HL-60/S4 treated with phorbol 12-myristate 13-acetate at 8.2 ng/mL for 4 days and 3 days (cell line): ENCODE data around the gene FBXW11.
"Not testable (repeated sequence)": the region's sequence is repeated elsewhere in the genome, so short reads cannot be mapped to it uniquely, and the experiment has no call there.

Source experiments
- in situ Hi-C: fragments of 300-500 bp; cut with MboI; formaldehyde crosslinking; loops from 2 replicates; pipeline ENCODE4 v1.15.0; 2022; ENCODE audit warnings: low sequenced_read_pairs

The FBXW11 gene

GRCh38 chr5:172028167-172028566, 21.7 kb upstream of the FBXW11 start:
- in situ Hi-C loops: loop anchor here (25.0 kb wide), 1 partner anchor 616 kb away; the partner anchor contains the start of gene FGF18

DNA sequence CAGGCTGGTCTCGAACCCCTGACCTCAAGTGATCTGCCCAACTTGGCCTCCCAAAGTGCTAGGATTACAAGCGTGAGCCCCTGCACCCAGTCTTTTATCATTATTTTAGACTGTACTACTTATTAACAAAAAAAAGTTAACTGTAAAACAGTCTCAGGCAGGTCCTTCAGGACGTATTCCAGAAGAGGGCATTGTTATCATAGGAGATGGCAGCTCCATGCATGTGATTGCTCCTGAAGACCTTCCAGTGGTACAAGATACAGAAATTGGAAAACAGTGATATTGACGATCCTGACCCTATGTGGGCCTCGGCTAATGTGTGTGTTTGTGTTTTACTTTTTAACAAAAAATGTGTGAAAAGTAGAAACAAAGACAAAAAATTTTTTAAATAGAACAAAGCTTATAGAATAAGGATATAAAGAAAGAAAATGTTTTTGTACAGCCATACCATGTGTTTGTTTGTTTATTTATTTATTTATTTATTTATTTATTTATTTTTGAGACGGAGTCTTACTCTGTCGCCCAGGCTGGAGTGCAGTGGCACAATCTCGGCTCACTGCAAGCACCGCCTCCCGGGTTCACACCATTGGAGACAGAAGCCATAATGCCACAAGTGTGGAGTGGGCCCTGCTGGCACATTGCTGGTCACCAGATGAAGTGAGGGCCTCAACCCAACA, 13.8 kb upstream of the FBXW11 start:
- in situ Hi-C loops: not testable (repeated sequence)

GRCh38 chr5:172015346-172015745, 8.9 kb upstream of the FBXW11 start:
- in situ Hi-C loops: no loop called here

GRCh38 chr5:172010278-172010677, 3.8 kb upstream of the FBXW11 start:
- in situ Hi-C loops: no loop called here

DNA sequence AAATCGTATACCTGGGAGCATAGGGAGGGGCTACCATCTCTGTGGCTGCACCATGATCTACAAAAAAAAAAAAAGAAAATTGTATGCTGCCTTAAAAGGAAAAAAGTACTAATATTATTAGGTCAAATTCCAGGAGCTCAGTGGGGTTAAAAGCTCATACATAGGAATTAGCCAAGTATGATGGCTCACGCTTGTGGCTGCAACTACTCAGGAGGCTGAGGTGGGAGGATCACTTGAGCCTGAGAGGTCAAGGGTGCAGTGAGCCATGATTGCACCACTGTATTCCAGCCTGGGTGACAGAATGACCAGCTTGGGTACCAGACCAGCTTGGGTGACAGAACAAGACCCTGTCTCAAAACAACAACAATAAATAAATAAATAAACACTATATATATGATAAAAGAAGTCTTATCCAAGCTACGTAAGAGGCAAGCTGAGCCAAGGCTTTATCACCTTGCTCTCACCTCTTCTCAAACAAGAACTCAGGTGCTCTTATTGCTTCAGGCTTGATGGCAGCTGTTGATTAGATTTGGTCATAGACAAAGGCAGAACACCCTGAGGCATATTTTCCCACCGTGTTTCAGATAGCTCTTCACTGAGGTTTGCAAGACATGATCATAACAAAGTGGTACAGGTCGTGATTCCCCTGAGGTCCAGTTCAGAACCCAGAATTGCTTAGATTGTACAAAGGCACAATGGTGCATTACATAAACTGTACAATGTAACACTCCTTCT, 3.3 kb upstream of the FBXW11 start:
- in situ Hi-C loops: no loop called here

DNA sequence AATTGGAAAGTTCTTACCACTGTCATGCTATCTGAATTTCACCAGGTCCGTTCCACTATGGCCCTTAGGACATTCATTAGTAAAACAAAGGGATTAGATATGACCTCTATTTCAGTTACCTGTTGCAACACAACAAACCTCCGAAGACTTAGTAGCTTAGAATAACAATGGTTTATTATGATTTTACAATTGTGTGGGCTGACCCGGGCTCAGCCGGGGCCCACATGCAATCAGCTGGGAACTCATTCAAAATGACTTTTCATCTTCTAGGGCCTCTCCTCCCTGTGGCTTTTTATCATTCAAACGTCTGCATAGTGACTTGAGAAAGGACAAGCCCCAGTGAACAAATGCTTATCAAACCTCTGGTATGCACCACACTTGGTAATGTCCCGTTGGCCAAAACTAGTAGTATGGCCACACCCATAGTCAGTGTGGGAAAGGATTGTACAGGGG, 2.3 kb upstream of the FBXW11 start:
- in situ Hi-C loops: no loop called here

GRCh38 chr5:172008111-172008455, 1.6 kb upstream of the FBXW11 start:
- in situ Hi-C loops: no loop called here

DNA sequence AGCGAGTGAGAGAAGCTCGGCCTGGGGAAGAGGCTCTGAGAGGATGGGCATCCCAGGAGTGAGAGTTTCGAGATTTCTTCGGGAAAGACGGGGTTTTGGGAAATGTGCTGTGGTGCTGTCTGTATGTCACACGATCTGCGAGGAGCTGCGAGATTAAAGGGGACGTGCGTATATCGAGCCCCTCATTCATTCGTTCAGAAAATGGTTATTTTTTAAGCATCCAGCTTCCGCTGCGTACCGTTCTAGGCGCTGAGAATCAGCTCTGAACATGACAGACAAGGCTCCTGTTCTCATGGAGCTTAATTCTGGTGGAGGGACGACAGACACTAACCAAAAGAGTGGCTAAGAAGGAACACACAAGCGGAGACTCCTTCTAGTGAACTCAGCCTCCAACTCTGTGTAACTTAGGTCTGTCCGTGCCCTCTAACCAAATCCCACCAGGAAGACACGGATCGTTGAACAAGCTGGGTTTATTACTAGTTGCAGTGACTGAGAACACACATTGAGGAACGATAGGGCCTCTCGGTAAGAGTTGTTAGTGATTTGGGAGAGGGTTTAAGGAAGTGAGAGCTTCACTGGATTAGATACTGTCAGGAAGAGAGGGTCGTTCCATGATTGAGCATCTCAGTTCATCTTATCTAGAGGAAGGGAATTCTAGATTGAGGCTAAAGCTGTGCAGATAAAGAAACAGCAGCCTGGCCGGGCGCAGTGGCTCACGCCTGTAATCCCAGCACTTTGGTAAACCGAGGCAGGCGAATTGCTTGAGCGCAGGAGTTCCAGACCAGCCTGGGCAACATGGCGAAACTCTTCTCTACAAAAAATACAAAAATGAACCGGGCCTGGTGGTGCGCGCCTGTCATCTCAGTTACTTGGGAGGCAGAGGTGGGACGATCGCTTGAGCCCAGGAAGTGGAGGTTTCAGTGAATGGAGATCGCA, 1.0 kb upstream of the FBXW11 start:
- in situ Hi-C loops: no loop called here

DNA sequence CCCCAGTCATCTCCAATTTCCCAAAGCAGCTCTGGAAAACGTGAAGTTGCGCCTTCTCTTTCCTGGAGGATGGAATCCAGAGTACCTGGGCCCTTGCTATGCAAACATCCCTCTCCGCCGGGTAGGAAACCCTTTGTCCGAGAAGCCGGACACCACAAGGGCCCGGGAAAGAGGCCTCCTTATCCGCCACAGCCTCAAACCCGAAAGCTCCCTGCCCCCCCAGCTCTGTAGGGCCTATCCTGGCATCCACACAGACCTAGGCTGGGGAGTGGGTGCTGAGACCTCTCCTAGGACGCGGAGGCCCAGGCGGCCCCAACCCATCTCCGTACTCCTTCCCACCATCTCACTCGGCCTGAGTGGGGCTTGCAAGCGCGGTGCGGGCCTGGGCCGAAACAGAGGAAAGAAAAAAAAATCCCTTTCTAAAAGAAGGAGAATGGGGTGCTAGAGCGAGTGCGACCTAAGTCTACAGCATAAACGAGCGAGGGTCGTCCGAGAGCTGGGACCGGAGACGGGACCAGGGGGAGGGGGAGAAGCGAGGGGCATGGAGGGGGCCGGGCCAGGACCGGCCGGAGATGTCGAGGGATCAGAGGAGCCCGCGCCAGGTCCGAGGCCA, 624 bp downstream of the FBXW11 start:
- in situ Hi-C loops: no loop called here

DNA sequence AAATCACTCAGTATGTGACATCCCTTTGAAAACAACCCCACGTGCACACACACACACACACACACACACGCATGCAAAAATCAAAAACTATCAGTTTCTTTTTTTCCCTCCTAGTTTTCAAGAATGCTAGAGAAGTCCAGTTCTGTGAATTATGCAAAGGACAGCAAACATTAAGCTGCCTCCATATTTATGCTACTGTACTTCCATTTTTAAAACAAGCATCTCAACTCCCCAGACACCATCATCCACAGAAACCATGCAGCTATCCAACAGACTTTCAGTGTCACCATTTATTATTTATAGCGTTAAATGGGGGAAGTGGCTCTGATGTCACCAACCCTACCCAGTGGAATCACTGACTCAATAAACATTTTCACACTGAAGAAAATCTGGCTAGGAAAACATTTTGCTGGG, 1.6 kb downstream of the FBXW11 start:
- in situ Hi-C loops: no loop called here

GRCh38 chr5:172003746-172004145, 2.7 kb downstream of the FBXW11 start:
- in situ Hi-C loops: no loop called here

DNA sequence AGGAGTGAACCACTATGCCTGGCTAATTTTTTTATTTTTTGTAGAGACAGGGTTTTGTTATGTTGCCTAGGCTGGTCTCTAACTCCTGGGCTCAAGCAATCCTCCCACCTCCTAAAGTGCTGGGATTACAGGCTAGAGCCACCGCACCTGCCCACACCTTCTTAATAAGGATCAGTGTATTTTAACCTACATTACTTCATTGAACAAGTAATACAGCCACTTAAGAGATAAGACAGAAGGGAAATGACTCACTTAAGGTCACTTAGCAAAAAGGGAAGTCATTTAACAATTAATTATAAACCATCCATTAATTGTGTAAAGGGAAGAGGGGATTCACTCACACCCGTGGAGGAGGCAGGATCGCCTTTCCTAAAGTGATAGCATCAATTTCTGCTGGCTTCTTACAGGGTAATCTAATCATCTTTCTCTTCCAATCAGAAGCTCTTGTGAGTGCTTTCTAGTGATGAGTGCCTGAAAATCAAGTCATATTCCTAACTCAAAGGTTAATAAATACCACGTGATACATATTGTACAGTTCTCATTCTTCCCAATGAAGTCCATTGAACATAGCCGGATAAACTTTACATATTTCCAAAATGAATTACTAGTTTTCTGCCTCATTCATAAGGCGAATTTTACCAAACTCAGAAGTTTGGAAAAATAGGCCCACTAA, 3.5 kb downstream of the FBXW11 start:
- in situ Hi-C loops: no loop called here

GRCh38 chr5:172002310-172002709, 4.1 kb downstream of the FBXW11 start:
- in situ Hi-C loops: no loop called here

DNA sequence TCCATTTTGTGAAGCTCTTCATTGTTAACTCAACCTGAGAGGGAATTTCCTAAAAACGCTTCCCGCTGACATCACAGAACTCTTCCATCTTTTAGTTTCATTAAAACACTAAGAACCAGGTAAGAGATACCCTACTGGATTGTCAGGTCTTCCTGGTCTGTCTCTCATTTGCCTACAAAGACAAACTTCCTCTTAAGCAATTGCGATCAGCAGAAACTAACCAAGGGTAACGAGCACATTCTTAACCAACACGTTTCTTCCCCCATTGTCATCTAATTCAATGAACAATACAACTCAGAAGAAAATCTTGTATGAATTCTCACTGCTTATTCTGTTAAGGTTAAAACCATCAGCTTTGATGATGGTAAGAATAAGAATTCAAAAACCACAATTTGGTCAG, 6.6 kb downstream of the FBXW11 start:
- in situ Hi-C loops: no loop called here

- in situ Hi-C loops: no loop called here
Measured at GRCh38 chr5:171999100-171999499, 7.3 kb downstream of the FBXW11 start.

DNA sequence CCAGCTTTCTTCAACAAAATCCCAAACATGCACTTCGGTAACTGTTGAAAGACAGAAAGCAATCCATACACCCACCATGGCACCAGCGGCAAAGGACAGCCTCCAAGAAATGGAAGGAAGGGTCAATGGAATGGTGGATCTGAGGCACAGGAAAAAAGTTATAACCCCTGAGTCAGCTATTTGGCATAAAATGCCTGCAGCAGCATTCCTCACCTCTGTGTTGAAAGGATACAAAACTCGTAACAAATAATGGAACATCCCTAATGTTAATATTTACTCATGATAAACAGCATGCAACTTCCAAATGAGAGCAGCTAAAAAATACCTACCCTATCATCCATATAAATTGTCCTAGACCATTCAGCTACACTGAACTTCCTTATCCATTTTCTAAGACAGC, 9.4 kb downstream of the FBXW11 start:
- in situ Hi-C loops: no loop called here

GRCh38 chr5:171992813-171993212, 13.6 kb downstream of the FBXW11 start:
- in situ Hi-C loops: no loop called here

GRCh38 chr5:171992305-171992704, 14.1 kb downstream of the FBXW11 start:
- in situ Hi-C loops: no loop called here

DNA sequence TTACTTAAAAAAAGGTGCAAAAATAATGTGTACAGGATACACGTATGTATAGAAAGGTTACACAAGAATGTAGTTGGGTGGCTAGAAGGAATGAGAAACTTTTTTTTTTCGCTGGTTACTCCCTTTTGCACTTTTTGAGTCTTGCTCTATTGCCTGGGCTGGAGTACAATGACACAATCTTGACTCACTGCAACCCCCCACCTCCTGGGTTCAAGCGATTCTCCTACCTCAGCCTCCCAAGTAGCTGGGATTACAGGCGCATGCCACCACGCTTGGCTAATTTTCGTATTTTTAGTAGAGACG, 15.8 kb downstream of the FBXW11 start:
- in situ Hi-C loops: no loop called here

DNA sequence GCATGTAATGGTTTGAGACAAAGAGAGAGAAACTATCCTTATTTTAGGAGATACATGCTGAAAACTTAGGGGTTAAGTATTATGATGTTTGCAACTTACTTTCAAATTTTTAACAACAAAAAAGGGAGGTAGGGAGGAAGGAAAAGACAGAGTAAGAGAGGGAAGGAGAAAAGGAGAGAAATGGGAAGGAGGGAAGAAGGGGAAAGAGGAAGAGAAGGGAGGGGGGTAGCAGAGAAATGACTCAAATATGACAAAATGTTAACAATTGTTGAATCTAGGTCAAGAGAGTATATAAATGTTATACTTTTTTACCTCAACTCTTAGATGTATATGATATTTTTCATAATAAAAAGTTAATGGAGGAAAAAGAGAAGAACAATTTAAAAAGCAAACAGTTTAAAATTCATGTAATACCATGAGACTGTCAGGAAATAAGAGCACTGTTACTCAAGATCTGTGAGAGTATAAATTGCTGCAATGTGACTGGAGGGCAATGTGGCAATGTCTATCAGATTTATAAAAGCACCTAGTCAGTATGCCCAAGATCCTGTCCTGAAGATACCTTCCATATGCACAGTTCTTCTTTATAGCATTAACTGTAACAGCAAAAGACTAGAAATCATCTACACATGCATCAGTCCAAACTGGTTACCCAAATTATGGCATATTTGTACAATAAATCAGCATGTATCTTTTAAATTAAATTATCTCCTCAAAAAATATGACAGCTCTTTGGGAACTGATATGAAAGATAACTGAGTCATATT, 16.3 kb downstream of the FBXW11 start:
- in situ Hi-C loops: no loop called here
